Fibroblast of lung (primary cell): ENCODE measurements around the gene RGL4. TPM values are rescaled to one million over a fixed set of nuclear protein-coding genes. Genes with fewer than 3 reads are reported as not detected.

Experiments used
- DNase-seq, 2 donors: peaks; one replicate each; pipeline versions ENCODE4 v3.0.0 to v3.0.0-alpha.2; 2010; ENCODE audit warnings: low read depth in 2 of 2
- H2AFZ ChIP-seq: 2 replicates; pipeline ENCODE4 v1.5.1; 2012; ENCODE audit warnings: low read length, control low read depth, inconsistent platforms
- H3K27ac ChIP-seq: 2 replicates; pipeline ENCODE4 v1.5.1; 2011; ENCODE audit warnings: low read length, control low read depth; ENCODE audit not compliant: insufficient read depth
- H3K27me3 ChIP-seq: 2 replicates; pipeline ENCODE4 v1.5.1; 2011; ENCODE audit warnings: mild to moderate bottlenecking, low read length; ENCODE audit not compliant: control insufficient read depth, insufficient read depth
- H3K36me3 ChIP-seq: 2 replicates; pipeline ENCODE4 v1.5.1; 2011; ENCODE audit warnings: low read length; ENCODE audit not compliant: control insufficient read depth, insufficient read depth
- H3K4me1 ChIP-seq: 2 replicates; pipeline ENCODE4 v1.5.1; 2011; ENCODE audit warnings: low read length; ENCODE audit not compliant: control insufficient read depth, insufficient read depth; ENCODE audit errors: extremely low read depth
- H3K4me2 ChIP-seq: 2 replicates; pipeline ENCODE4 v1.5.1; 2011; ENCODE audit warnings: low read length, control low read depth; ENCODE audit not compliant: insufficient read depth; ENCODE audit errors: extremely low read depth
- H3K4me3 ChIP-seq, 4 experiments: fragments of 200-600 bp in 1 of 4; sonication (generic) in 1 of 4; replicated peaks in 1 of 4; 2 replicates each; pipeline ENCODE4 v1.5.1; 2011 to 2016; ENCODE audit warnings: low read length in 4 of 4, low read depth in 3 of 4, mild to moderate bottlenecking in 3 of 4, control low read depth in 2 of 4, inconsistent platforms in 1 of 4, mixed read lengths in 1 of 4; ENCODE audit not compliant: insufficient read depth in 1 of 4; ENCODE audit errors: control extremely low read depth in 1 of 4
- H3K79me2 ChIP-seq: 2 replicates; pipeline ENCODE4 v1.5.1; 2012; ENCODE audit warnings: mild to moderate bottlenecking, low read length, inconsistent platforms; ENCODE audit not compliant: control insufficient read depth, insufficient read depth
- H3K9ac ChIP-seq: 2 replicates; pipeline ENCODE4 v1.5.1; 2011; ENCODE audit warnings: mild to moderate bottlenecking, low read length, control low read depth; ENCODE audit not compliant: insufficient read depth
- H3K9me3 ChIP-seq: 2 replicates; pipeline ENCODE4 v1.5.1; 2012; ENCODE audit warnings: low read depth, low read length; ENCODE audit not compliant: control insufficient read depth, insufficient read depth
- H4K20me1 ChIP-seq: 2 replicates; pipeline ENCODE4 v1.5.1; 2011; ENCODE audit warnings: low read length; ENCODE audit not compliant: control insufficient read depth, insufficient read depth; ENCODE audit errors: extremely low read depth
- EZH2 ChIP-seq: IDR thresholded peaks from 2 replicates; pipeline ENCODE4 v1.5.1; 2012; ENCODE audit warnings: low read length, control low read depth, mild to moderate bottlenecking; ENCODE audit errors: missing control alignments
- polyA plus RNA-seq, 2 donors: library from polyadenylated mRNA; depleted of rRNA in 1 of 2; stranded (reverse) in 1 of 2; unstranded in 1 of 2; fragments of >200 nt; gene quantifications; 2 replicates each; pipeline ENCODE4 v1.2.1, GENCODE V29; 2011 to 2012; ENCODE audit warnings: missing spikeins in 1 of 2
- total RNA-seq: library from RNA; depleted of rRNA; stranded (reverse); fragments of >200 nt; gene quantifications from 2 replicates; pipeline ENCODE4 v1.2.1, GENCODE V29; 2014
- TF ChIP-seq, protein P1 (sequence below), 2 donors: IDR thresholded peaks in 1 of 2; conservative IDR thresholded peaks in 1 of 2; 1 replicate in 1 of 2; 2 replicates in 1 of 2; pipeline ENCODE4 v1.5.1; 2011 to 2012; ENCODE audit warnings: low read length in 2 of 2, control low read depth in 1 of 2, inconsistent platforms in 1 of 2, low read depth in 1 of 2, mild to moderate bottlenecking in 1 of 2

Gene RGL4
- total and polyA plus RNA-seq, 2 donors (not counting 1 experiment from before 2014, with no cell fraction given) = not detected

DNA sequence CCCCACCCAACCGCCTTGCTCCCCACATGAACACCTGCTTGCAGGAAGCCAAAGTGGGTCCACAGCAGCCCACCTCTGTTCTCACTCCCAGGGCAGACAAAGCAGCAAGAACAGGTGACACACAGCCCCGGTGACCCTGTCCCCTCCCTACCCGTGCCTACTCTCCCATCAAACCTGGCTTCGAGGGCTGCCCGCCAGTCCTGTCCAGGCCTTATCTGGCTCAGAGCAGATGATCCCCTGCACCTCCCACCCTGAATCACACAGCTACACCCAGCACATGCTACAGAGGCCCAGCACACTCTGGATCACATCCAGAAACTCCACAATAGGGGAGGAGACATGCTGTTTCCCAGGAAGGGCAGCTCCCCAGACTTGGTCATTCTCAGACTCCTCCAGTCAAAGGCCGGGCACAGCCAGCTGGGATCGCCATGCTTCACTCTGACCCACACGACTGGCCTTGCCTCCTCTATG lies 6.2 kb upstream of the RGL4 start:
- no peaks in the 10 kb centered on the region for H3K27me3 ChIP-seq
- H3K36me3 ChIP-seq = no peaks in the 10 kb centered on the region
- no peak overlapping the region for H2AFZ ChIP-seq
- peaks cover 4% of the 10 kb centered on the region for H3K4me1 ChIP-seq
- no peak overlapping the region for H3K4me2 ChIP-seq
- DNase-seq = peak; percentile 5 to 49
- H3K9ac ChIP-seq = no peak overlapping the region
- H3K9me3 ChIP-seq = no peaks in the 10 kb centered on the region
- no peak for TF ChIP-seq EZH2
- TF ChIP-seq, protein P1, sequence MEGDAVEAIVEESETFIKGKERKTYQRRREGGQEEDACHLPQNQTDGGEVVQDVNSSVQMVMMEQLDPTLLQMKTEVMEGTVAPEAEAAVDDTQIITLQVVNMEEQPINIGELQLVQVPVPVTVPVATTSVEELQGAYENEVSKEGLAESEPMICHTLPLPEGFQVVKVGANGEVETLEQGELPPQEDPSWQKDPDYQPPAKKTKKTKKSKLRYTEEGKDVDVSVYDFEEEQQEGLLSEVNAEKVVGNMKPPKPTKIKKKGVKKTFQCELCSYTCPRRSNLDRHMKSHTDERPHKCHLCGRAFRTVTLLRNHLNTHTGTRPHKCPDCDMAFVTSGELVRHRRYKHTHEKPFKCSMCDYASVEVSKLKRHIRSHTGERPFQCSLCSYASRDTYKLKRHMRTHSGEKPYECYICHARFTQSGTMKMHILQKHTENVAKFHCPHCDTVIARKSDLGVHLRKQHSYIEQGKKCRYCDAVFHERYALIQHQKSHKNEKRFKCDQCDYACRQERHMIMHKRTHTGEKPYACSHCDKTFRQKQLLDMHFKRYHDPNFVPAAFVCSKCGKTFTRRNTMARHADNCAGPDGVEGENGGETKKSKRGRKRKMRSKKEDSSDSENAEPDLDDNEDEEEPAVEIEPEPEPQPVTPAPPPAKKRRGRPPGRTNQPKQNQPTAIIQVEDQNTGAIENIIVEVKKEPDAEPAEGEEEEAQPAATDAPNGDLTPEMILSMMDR (conservative IDR thresholded peaks at IDR 0.05 in 1 of 2, IDR thresholded peaks at IDR 0.05 in 1 of 2; ENCODE audit: low read depth in 1 of 2, low read length in 2 of 2) = no peak
- H3K79me2 ChIP-seq = no peaks in the 10 kb centered on the region
- H3K4me3 ChIP-seq = no peak overlapping the region
- H3K27ac ChIP-seq = no peak overlapping the region
- H4K20me1 ChIP-seq = no peaks in the 10 kb centered on the region

DNA sequence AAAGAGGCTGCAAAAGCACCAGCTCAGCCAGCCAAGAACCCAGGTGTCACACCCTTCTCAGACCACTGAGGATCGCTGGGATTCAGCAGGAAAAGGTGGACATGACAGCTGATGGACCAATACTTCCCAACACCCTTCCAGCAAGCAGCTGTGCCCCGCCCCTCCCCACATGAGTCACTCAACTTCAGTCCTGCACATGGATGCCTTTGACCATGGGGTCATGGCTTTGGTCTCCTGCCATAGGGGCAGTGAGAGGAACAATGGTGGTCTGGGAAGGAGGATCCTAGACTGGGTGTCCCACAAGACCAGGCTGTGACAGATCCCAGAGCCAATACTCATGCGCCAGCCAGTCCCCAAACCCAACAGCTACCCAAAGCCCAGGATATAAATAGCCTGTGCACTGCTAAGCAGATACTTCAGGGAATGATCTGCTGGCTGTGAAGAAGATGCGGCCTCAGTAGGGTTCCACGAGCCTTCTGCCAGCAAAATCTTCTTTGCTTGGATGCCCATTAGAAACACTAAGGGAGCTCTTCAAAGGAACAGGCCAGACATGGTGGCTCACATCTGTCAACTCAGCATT lies 5.5 kb upstream of the RGL4 start:
- Histone ChIP-seq H3K9ac (no peak overlapping the region), H3K36me3 (no peaks in the 10 kb centered on the region), H3K4me2 (no peak overlapping the region), H3K9me3 (no peaks in the 10 kb centered on the region), H2AFZ (no peak overlapping the region), H3K27me3 (no peaks in the 10 kb centered on the region), H3K27ac (no peak overlapping the region), H3K4me1 (peaks cover 4% of the 10 kb centered on the region), H3K79me2 (no peaks in the 10 kb centered on the region), H3K4me3 (no peak overlapping the region), H4K20me1 (no peaks in the 10 kb centered on the region)
- peak; percentile 31 for DNase-seq
- TF ChIP-seq EZH2 = no peak
- TF ChIP-seq, protein P1 (conservative IDR thresholded peaks at IDR 0.05 in 1 of 2, IDR thresholded peaks at IDR 0.05 in 1 of 2; ENCODE audit: low read depth in 1 of 2, low read length in 2 of 2) = no peak

DNA sequence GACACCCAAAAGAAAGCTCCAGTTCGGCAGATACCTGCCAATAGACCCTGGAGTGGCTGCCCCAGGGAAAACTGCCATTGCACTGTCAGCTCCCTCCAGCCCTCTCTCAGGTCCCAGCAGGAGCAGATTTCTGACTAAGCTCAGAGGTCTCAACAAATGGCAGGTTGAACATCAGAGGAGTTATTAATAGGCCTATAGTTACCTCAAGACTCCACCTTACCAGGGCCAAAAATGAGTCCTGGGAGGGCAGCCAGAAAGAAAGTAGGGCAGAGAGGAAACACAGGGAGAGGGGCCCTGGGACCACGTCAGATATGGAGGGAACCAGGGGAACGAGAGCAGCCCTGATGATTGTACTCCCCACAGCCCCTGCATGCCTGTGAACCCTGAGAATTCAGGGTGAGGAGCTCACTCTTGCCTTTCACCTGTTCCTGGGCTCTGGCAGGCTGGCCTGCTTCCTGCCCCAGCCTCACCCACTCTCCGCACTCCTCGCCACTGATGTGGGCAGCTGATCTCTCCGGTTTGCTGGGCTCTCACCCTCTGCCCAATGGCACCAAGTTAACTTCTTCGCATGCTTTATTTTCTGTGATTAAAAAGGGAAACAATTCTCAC lies 4.3 kb upstream of the RGL4 start:
- Histone ChIP-seq H3K27me3 (no peaks in the 10 kb centered on the region), H3K4me2 (no peak overlapping the region), H3K79me2 (no peaks in the 10 kb centered on the region), H3K9me3 (no peaks in the 10 kb centered on the region), H3K36me3 (no peaks in the 10 kb centered on the region), H2AFZ (no peak overlapping the region), H3K27ac (no peak overlapping the region), H3K4me3 (no peak overlapping the region), H4K20me1 (no peaks in the 10 kb centered on the region), H3K4me1 (peaks cover 4% of the 10 kb centered on the region), H3K9ac (no peak overlapping the region)
- no peak for DNase-seq
- TF ChIP-seq, protein P1 (conservative IDR thresholded peaks at IDR 0.05 in 1 of 2, IDR thresholded peaks at IDR 0.05 in 1 of 2; ENCODE audit: low read depth in 1 of 2, low read length in 2 of 2) = no peak
- TF ChIP-seq EZH2 = no peak
